NCI-H226 (cell line): ENCODE results near the gene E4F1.
"Not testable (repeated sequence)": the region's sequence is repeated elsewhere in the genome, so short reads cannot be mapped to it uniquely, and the experiment has no call there.

Experiments used
- DNase-seq: peaks from one replicate; pipeline ENCODE4 v3.0.0-alpha.2; 2015

The E4F1 gene

DNA sequence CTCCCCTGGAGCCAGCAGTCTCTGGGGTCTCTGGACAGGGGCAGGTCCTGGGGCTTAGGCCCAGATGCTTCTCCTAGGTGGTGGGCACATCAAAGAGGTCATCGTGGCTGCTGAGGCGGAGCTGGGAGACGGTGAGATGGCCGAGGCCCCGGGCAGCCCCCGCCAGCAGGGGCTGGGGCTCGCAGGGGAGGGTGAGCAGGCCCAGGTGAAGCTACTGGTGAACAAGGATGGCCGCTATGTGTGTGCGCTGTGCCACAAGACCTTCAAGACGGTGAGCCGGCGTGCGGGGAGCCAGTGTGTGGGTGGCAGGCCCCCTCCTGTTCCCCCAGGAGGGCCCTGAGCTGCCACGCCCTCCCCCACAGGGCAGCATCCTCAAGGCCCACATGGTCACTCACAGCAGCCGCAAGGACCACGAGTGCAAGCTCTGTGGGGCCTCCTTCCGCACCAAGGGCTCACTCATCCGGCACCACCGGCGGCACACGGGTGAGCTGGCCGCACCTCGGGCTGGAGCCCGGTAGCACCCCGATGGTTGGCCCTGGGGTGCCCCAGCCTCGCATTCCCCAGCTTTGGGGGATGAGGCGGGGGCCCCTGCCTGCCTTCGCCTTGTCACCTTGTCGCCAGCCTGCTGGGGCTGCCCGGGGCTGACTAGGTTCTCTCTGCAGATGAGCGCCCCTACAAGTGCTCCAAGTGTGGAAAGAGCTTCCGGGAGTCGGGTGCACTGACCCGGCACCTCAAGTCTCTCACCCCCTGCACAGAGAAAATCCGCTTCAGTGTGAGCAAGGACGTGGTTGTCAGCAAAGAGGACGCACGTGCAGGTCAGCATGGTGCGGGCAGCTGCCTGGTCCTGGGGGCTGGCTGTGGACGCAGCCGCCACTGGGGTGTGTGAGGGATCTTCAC is 9.0 kb downstream of the E4F1 start:
- DNase-seq = no peak

DNA sequence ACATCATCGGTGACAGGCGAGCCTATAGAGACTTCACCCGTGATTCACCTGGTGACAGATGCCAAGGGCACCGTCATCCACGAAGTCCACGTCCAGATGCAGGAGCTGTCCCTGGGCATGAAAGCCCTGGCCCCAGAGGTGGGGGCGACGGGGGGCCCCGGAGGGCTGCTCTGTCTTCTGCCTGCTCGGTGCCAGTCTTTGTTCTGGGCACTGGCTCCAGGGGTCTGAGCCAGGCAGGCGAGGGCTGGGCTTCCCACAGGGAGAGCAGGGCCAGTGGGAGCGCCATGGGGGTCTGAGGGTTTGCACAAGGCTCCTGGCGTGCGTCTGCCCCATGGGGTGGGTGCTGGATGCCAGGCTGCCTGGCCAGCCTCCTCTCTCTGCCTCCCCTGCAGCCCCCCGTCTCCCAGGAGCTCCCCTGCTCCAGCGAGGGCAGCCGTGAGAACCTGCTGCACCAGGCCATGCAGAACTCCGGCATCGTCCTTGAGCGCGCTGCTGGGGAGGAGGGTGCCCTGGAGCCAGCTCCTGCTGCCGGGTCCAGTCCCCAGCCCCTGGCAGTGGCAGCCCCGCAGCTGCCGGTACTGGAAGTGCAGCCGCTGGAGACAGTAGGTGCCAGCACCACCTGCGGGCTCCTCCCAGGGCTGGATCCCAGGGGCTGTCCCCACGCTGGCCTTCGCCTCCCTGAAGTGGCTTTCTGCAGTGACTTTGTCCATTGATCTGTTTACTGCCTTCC is 9.8 kb downstream of the E4F1 start:
- DNase-seq = no peak

DNA sequence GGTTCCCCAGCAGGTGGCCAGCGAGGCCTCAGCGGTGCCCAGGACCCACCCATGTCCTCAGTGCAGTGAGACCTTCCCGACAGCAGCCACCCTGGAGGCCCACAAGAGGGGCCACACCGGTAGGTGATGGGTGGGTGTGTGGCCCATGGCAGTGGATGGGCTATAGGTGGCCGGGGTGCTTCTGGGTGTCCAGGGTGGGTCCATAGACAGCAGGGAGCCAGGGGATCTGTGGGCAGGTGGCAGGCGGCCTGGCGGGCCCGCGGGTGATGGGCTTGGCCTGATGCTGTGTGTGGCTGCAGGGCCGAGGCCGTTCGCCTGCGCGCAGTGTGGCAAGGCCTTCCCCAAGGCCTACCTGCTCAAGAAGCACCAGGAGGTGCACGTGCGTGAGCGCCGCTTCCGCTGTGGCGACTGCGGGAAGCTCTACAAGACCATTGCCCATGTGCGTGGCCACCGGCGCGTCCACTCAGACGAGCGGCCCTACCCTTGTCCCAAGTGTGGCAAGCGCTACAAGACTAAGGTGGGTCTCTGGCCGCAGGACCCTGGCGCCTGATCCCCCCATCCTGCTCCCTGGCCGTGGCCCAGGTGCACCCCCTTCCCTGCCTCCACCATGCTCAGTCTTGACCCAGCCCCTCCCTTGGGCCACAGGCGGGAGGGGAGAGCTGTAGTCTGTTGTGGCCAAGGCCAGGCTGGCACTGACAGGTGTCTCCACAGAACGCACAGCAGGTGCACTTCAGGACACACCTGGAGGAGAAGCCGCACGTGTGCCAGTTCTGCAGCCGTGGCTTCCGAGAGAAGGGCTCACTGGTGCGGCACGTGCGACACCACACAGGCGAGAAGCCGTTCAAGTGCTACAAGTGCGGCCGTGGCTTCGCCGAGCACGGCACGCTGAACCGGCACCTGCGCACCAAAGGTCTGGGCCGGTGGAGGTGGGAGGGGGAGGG is 10.8 kb downstream of the E4F1 start:
- DNase-seq = no peak

DNA sequence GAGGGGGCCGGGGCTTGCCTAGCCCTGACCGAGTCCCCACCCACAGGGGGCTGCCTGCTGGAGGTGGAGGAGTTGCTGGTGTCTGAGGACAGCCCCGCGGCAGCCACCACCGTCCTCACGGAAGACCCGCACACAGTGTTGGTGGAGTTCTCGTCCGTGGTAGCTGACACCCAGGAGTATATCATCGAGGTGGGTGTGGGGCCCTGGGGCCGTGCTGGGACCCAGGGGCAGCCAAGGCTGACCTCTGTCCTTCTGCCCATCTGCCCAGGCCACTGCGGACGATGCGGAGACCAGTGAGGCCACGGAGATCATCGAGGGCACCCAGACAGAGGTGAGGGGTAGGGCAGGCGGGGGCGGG is 11.4 kb downstream of the E4F1 start:
- DNase-seq = no peak

DNA sequence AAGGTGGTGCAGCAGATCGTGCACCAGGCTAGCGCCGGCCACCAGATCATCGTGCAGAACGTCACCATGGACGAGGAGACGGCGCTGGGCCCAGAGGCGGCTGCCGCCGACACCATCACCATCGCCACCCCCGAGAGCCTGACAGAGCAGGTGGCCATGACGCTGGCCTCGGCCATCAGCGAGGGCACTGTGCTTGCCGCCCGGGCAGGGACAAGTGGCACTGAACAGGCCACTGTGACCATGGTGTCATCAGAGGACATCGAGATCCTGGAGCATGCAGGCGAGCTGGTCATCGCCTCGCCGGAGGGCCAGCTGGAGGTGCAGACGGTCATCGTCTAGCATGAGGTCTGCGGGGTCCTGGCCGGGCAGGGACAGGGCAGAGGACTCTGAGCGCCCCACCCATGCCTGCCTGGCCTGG is 11.9 kb downstream of the E4F1 start:
- no peak for DNase-seq

DNA sequence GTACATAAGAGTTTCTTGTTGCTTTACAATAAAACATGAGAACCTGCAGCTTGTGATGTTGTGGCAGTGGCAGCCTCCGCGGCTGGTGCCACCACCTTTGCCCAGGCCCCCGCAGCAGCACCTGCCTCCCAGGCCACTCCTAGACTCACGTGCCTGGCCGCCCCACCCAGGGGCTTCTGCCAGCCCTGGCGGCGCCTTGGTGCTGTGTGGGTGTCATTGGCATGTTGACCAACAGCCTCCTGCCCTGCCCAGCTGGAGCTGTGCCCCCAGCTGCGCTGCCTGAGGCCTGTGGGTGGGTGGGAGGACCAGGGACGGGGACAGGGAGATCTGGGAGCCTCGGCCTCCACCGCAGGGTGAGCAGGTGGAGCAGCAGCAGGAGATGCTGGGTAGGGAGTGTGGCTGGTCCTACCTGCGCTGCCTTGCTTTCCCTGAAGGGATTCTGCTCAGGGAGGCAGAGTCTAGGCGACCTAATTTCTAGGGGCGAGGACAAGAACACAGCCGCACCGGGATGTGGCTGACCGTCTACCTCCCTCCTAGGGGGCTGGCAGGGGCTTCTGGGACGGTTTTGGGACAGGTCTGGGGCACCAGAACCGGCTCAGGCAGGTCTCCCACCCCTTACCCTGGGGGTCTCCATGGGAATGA is 12.4 kb downstream of the E4F1 start:
- DNase-seq = no peak

DNA sequence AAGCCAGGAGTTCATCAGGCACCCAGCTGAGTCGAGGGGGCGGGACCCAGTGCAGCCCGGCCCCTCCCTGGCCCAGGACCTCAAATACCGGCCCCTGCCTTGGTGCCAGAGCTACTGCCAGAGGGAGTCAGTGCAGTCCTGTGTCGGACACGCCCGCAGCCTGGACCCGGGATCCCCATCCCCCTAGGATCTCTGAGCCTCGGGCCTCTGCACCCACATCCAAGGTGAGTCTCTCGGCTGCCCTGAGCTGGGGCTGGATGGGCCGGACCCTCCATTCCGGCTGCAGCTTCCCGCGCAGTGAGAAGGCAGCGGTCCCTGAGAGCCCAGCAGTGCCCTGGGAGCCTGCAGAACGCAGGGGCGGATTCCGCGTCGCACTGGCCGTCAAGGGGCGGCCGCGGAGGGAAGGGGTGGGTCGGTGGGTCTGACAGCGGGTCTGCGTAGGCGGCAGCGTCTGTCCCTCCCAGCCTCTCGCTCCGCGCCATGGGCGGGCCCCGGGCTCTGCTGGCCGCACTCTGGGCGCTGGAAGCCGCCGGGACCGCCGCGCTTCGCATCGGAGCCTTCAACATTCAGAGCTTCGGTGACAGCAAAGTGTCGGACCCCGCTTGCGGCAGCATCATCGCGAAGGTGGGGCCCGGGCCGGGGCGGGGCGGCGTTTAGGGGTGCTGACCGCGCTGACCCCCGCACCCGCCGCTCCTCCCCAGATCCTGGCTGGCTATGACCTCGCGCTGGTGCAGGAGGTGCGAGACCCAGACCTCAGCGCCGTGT is 13.1 kb downstream of the E4F1 start, which contains the start of gene DNASE1L2:
DNASE1L2 (plus strand) TSS at position 108 of the 765 bp plus-strand sequence; CDS start at position 481, 373 bp downstream.
- DNase-seq = peak; percentile 47

DNA sequence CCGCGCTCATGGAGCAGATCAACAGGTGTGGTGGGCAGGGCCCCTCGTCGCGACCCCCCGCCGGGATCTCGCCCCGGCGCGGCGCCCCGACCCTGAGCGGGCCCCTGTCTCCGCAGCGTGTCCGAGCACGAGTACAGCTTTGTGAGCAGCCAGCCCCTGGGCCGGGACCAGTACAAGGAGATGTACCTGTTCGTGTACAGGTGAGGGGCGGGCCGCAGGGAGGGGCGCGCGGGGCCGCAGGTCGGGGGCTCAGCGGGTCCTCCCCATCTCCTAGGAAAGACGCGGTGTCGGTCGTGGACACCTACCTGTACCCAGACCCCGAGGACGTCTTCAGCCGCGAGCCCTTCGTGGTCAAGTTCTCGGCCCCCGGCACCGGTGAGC is 13.7 kb downstream of the E4F1 start:
- DNase-seq = no peak

DNA sequence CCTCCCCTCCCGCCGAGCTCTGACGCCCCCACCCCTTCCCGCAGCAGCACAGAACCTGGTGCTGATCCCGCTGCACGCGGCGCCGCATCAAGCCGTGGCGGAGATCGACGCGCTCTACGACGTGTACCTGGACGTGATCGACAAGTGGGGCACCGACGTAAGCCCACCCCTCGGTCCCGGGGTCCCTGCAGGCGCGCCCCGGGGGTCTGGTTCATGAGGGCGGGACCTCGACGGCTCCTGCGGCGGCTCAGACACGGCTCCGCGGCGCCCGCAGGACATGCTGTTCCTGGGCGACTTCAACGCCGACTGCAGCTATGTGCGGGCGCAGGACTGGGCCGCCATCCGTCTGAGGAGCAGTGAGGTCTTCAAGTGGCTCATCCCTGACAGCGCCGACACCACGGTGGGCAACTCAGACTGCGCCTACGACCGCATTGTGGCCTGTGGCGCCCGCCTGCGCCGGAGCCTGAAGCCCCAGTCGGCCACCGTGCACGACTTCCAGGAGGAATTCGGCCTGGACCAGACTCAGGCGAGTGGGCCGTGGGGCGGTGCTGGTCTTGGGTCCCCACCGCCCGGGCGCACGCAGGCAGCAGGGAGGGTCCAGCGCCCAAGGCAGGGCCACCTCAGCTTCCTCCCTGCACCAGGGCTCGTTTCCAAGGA is 14.2 kb downstream of the E4F1 start:
- no peak for DNase-seq

DNA sequence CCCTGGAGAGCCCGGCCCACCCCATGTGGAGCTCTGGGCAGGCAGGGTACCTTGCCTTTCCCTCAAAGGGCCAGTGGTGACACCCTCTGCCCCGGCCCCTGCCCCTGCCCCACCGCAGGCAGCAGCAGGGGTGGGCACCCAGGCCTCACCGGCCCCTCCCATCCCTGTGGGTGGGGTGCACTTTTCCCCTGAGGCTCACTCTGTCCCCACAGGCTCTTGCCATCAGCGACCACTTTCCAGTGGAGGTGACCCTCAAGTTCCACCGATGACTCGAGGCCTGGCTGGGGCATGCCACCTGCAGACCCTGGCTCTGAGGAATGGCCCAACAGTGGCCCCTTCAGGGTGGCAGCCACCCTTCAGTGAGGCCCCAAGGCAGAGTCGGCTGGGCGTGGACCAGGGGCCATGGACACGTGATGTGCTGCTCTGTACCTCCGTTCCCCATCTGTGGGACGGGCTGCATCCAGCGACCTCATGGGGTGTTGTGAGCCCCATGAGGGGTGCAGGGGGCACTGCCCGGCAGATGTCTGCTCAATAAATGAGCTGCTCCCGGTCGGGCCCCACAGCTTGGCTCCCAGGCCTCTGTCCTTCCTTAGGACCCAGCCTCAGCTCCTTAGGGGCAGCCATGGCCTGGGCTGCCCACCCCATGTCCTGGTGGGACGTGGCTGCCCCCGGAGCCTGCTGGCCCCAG is 14.9 kb downstream of the E4F1 start:
- no peak for DNase-seq

DNA sequence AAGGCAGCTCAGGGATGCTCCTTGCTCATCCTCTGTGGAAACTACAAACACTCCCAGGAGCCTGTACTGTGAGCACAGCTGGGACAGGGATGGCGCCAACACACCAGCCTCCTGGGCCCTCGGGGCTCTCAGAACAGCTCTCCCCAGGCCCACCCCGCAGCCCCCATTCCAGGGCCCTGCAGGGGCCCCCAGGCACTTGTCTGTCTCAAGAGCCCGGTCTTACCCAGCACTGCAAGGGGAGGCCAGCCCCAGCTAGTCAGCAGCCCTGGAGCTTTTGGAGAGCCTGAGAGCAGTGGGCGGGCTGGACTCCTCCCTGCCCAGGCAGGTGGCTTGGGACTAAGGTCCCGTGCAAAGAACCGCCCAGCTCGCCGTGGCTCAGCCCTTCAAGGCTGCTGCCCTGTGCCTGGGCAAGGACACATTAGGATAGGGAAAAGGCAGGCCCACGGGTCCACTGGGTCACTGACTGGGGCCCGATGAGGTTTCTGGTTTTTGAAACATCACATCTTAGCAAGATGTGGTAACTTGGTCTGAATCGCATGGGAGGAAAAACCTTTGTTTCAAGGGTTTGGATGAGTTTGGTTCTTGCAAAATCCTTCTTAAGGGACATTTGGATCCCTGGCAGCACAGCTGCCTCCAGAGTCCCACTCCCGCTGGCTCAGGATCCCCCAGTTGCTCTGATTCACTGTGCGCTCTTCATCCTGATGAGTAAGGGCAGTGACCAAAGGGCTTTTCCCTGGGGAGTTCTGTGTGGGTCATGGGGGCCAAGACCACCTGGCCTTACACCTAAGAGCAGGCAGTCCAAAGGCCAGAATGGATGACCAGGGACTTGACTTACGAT is 15.7 kb downstream of the E4F1 start:
- no peak for DNase-seq

DNA sequence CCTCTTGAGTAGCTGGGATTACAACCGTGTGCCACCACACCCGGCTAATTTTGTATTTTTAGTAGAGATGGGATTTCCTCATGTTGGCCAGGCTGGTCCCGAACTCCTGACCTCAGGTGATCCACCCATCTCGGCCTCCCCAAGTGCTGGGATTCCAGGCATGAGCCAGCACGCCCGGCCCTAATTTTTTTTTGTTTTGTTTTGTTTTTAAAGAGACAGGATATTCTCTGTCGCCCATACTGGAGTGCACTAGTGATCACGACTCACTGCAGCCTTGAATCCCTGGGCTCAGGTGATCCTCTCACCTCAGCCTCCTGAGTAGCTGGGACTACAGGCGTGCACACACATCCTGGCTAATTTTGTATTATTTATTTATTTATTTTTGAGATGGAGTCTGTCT is 16.9 kb downstream of the E4F1 start:
- DNase-seq = not testable (repeated sequence)

DNA sequence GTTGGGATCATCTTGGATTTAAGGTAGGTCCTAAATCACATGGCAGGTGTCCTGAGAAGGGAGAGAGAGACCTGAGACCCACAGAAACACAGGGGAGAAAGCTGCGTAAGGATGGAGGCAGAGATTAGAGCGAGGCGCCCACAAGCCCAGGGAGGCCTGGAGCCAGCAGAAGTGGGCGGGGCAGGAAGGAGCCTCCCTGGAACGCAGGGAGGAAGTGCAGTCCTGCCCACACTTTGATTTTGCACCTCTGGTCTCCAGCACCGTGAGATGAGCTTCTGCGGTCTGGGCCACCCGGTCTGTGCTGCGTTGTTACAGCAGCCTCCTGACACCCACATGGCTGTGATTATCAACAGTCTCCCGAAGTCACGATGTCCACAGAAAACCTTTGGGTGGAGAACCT is 19.2 kb downstream of the E4F1 start:
- DNase-seq = no peak

DNA sequence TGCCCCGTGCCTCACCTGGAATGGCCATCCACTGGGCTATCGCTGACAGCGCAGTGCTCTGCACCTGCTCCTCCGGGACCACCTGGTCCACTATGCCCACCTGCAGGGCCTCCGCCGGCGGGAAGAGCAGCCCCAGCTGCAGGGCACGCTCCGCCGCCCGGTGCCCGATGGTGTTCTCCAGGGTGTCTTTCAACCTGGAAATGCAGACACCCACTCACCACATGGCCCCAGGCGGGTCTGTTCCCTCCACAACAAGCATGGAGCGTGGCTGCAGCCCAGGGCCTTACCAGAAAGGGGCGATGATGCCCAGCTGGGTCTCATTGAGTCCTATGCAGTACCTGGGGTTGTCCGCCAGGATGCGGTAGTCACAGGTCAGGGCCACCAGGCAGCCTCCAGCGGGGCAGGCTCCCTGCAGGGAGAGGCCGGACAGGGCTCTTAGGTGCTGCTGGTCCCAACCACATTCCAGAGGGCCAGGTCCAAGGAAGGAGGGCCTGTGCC is 19.7 kb downstream of the E4F1 start:
- DNase-seq = no peak

DNA sequence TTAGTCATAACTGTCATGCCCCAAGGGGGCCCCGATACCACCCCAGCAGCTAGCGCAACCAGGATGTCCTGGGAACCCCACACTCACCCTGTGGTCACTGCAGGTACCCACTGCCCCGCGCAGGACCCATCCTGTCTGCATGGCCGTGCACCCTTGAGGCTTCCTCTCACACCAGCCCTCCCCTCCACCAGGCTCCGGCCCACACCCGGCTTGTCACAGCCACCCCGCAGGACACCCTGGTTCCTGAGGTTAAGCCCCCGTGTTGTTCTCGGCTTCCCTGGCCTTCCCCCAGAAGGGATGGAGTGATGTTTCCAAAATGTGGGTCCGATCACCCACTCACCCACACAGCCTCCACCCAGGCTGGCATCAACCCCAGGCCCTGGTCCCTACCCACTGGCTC is 20.4 kb downstream of the E4F1 start:
- DNase-seq = no peak

DNA sequence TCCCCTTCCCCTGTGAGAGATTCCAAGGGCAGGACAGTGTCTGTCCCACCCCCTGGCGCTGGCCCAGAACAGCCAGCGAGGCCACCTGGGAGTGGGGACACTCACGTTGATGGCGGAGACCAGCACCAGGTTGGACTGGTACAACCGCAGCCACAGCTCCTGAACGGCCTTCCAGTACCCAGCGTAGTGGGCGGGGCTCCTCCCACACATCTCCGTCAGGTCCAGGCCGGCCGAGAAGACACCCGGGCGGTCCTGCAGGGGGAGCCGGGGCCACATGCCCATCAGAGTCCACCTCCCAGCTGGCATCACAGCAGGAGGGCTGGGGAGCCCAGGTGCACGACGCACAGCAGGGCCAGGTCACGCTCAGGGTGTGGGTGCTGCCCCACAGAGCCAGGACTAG is 20.9 kb downstream of the E4F1 start:
- no peak for DNase-seq

DNA sequence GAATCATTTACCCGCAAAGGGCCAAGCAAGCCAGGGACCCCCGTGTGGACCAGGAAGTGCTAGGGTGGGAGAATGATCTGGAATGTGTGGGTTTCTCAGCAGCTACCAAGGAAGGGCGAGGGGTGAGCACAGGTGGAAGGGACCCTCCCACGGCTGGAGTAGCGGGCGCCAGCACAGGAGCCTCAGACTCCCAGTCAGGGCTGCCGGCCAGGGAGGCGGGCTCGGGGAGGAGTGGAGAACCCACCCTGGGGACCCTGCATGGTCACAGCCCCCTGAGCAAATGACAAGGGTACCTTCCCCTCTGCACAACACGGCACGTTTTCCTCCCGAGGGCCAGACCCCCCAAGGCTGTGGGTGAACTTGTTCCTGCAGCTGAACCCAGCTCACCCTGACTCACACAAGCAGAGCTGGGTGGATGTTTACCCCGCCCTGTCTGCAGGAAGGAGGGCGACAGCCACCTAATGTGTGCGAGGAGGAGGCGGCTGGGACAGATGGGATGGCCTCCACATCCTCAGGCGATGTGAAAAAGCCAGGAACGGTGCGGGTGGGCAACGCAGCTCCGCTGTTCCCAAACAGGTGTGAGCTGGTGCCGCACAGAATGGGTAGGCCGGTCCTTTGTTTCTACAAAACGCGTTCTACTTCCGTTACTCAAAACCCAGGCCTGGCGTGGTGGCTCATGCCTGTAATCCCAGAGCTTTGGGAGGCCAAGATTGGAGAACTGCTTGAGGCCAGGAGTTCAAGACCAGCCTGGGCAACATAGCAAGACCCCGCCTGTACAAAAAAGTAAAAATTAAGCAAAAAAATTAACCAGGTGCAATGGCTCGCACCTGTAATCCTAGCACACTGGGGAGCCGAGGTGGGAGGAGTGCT is 21.8 kb downstream of the E4F1 start:
- DNase-seq = no peak

DNA sequence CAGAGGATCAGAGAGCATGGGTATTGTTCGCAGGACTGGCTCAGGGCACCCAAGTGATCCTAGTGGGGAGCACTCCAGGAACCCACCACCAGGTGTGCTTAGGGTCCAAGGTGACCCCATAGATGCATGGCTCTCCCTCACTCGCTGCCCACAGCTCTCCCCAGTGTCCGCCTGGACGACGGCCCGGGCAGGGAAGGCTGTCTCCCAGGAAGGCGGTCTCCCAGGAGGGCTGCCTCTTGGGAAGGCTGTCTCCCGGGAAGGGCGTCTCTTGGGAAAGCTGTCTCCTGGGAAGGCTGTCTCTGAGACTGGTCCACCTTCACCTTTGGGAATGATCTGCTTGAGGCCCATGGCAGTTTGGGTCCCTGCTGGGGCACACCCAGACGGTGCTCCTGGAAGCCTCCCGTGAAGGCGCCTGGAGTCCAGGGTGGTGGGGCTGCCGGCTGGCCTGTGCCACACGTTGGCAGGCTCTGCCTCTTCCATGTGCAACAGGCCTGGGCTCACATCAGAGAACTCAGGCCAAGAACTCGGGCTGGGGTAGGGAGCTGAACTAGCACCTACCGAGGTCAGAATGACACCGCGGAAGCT is 23.0 kb downstream of the E4F1 start:
- DNase-seq = no peak
